Lung (tissue), 16 donors: ENCODE results near the gene KRT71. TPM values are rescaled to one million over a fixed set of nuclear protein-coding genes. Genes with fewer than 3 reads are reported as not detected.

Experiments used
- ATAC-seq: fragments of 200-7000 bp; cut with Tn5 transposase; one replicate; pipeline ENCODE4 v1.9.1; 2020; ENCODE audit warnings: moderate number of reproducible peaks; ENCODE audit not compliant: insufficient read depth, low FRiP score
- DNase-seq, 3 donors: peaks; one replicate each; pipeline ENCODE4 v3.0.0-alpha.2; 2013 to 2017
- H3K27ac ChIP-seq, 2 donors: one replicate each; pipeline ENCODE4 v1.5.1; 2013; ENCODE audit warnings: mild to moderate bottlenecking in 2 of 2, moderate library complexity in 2 of 2, control low read depth in 1 of 2, inconsistent platforms in 1 of 2, low read depth in 1 of 2, low read length in 1 of 2
- H3K27me3 ChIP-seq, 3 donors: one replicate each; pipeline ENCODE4 v1.5.1; 2013; ENCODE audit warnings: low read length in 2 of 3; ENCODE audit not compliant: control insufficient read depth in 3 of 3, insufficient read depth in 3 of 3
- H3K36me3 ChIP-seq, 4 donors: one replicate each; pipeline ENCODE4 v1.5.1; 2013; ENCODE audit warnings: low read length in 4 of 4, mild to moderate bottlenecking in 1 of 4, moderate library complexity in 1 of 4; ENCODE audit not compliant: control insufficient read depth in 4 of 4, insufficient read depth in 4 of 4
- H3K4me1 ChIP-seq, 5 donors: one replicate each; pipeline ENCODE4 v1.5.1; 2013; ENCODE audit warnings: low read length in 5 of 5, mild to moderate bottlenecking in 2 of 5, moderate library complexity in 1 of 5; ENCODE audit not compliant: control insufficient read depth in 5 of 5, insufficient read depth in 5 of 5
- H3K4me3 ChIP-seq: one replicate; pipeline ENCODE4 v1.5.1; 2013; ENCODE audit warnings: mild to moderate bottlenecking, control low read depth, moderate library complexity
- H3K9ac ChIP-seq, 2 donors: one replicate each; pipeline ENCODE4 v1.5.1; 2013; ENCODE audit warnings: low read length in 2 of 2, control low read depth in 1 of 2; ENCODE audit not compliant: insufficient read depth in 1 of 2
- H3K9me3 ChIP-seq, 4 donors: one replicate each; pipeline ENCODE4 v1.5.1; 2013; ENCODE audit warnings: low read length in 3 of 4, mild to moderate bottlenecking in 1 of 4, moderate library complexity in 1 of 4; ENCODE audit not compliant: control insufficient read depth in 4 of 4, insufficient read depth in 3 of 4
- CTCF ChIP-seq: IDR thresholded peaks from 2 replicates; pipeline ENCODE4 v1.5.1; 2012; ENCODE audit warnings: mild to moderate bottlenecking; ENCODE audit errors: control extremely low read depth, extremely low read depth
- WGBS, 2 donors: extraction: QIAGEN DNeasy Blood & Tissue Kit; methylation state at CpG; one replicate each; pipeline ENCODE4 v1.1.7; 2013; 5-methylcytosine and 5-hydroxymethylcytosine counted together
- long read RNA-seq, 5 donors: transcript quantifications; one replicate each; lab custom pipeline, GENCODE V29; 2026
- polyA plus RNA-seq, 2 donors: library from polyadenylated mRNA; stranded (reverse); fragments of 200-250 nt; gene quantifications; one replicate each; pipeline ENCODE4 v1.2.1, GENCODE V29; 2013
- total RNA-seq, 2 donors: library from RNA; depleted of rRNA in 1 of 2; stranded (reverse); fragments of >200 nt in 1 of 2; gene quantifications; one replicate each; pipeline ENCODE4 v1.2.1, GENCODE V29; 2014 to 2021
- donor health status: control.
- donor health status: control.
- donor health status: Bipolar disorder and iron deficiency.
- donor health status: healthy.
- donor health status: DM: yes; HTN: yes; CAD: no.

Gene KRT71
- total RNA-seq (not detected), polyA plus RNA-seq (not detected)
- long read RNA-seq, donor 1, result 0 reads
- long read RNA-seq, donor 2, result 0 reads
- long read RNA-seq, donor 3, result 0 reads
- long read RNA-seq, donor 4, result 0 reads
- long read RNA-seq, donor 5, result 0 reads

GRCh38 chr12:52552681-52553195 lies at the start of gene KRT71:
TSS of gene KRT71 (minus strand) at chr12:52553145. CDS start at chr12:52553077, 68 bp downstream.
- Histone ChIP-seq H3K4me1 (peaks cover 0 to 13% (median 7%) of the 10 kb centered on the region in 5 donors), H3K27me3 (peaks cover 0 to 3% (median 0%) of the 10 kb centered on the region in 3 donors), H3K36me3 (no peaks in the 10 kb centered on the region), H3K9me3 (peaks cover 0 to 1% (median 0%) of the 10 kb centered on the region in 4 donors), H3K27ac (no peak within 1 kb of the TSS), H3K4me3 (no peak within 1 kb of the TSS), H3K9ac (no peak within 1 kb of the TSS)
- ATAC-seq (no peak), DNase-seq (no peak)
- no peak for TF ChIP-seq CTCF
- WGBS, 2 donors, result 89 to 93% methylated on average over 14 of the region's 14 CpGs

- Histone ChIP-seq H3K4me3 (no peak overlapping the region), H3K9ac (no peak overlapping the region), H3K9me3 (peaks cover 0 to 4% (median 0%) of the 10 kb centered on the region in 4 donors), H3K4me1 (no peaks in the 10 kb centered on the region), H3K27ac (no peak overlapping the region), H3K36me3 (no peaks in the 10 kb centered on the region), H3K27me3 (peaks cover 6 to 69% (median 56%) of the 10 kb centered on the region in 3 donors)
- TF ChIP-seq CTCF, result no peak
- DNase-seq (no peak), ATAC-seq (no peak)
- WGBS, 2 donors, result 92% methylated on average over 5 of the region's 5 CpGs
Observed at GRCh38 chr12:52602552-52602951, 49.6 kb upstream of the KRT71 start.

- Histone ChIP-seq H3K9me3 (peaks cover 0 to 4% (median 0%) of the 10 kb centered on the region in 4 donors), H3K9ac (no peak overlapping the region), H3K36me3 (no peaks in the 10 kb centered on the region), H3K27me3 (peaks cover 6 to 65% (median 56%) of the 10 kb centered on the region in 3 donors), H3K4me3 (no peak overlapping the region), H3K27ac (no peak overlapping the region), H3K4me1 (no peaks in the 10 kb centered on the region)
- DNase-seq (no peak), ATAC-seq (no peak)
- no peak for TF ChIP-seq CTCF
- 61 to 67% methylated on average over 4 of the region's 4 CpGs for WGBS, 2 donors
Observed at GRCh38 chr12:52601671-52602070, 48.7 kb upstream of the KRT71 start.
